ENCODE measurements around the gene CDH1.

CDH1 gene

GRCh38 chr16:68737046-68737729, at the start of gene CDH1:
CDH1 (plus strand) TSS chr16:68737292; CDS start chr16:68737416, 124 bp downstream.
- Histone ChIP-seq H3K36me3 (ENCODE audit: insufficient read depth, low read length) (no peaks in the 10 kb centered on the region), H3K4me2 (ENCODE audit: low read depth, low read length, poor library complexity, severe bottlenecking) (no peak within 1 kb of the TSS), H4K20me1 (ENCODE audit: insufficient read depth, low read length, poor library complexity, severe bottlenecking) (no peaks in the 10 kb centered on the region), H3K4me3 (ENCODE audit: low read length, poor library complexity, severe bottlenecking) (no peak within 1 kb of the TSS), H3F3A (ENCODE audit: low read depth) (no peaks in the 10 kb centered on the region), H3K9me3 (ENCODE audit: insufficient read depth, low read depth, low read length) (no peaks in the 10 kb centered on the region), H3K9me2 (replicated peaks; ENCODE audit: low read depth, low read length) (no peaks in the 10 kb centered on the region), H2AFZ (ENCODE audit: low read length) (no peak within 1 kb of the TSS), H3K9ac (ENCODE audit: low read depth, low read length, poor library complexity, severe bottlenecking) (no peak within 1 kb of the TSS), H3K4me1 (ENCODE audit: insufficient read depth, low read length, poor library complexity, severe bottlenecking) (no peaks in the 10 kb centered on the region), H3K27me3 (ENCODE audit: insufficient read depth, low read length, poor library complexity, severe bottlenecking) (no peaks in the 10 kb centered on the region), H3K79me2 (ENCODE audit: insufficient read depth, low read length) (no peaks in the 10 kb centered on the region)
- no peak for TF ChIP-seq EZH2phosphoT487 (IDR thresholded peaks at IDR 0.05; ENCODE audit: borderline replicate concordance)
- no peak for TF ChIP-seq CTCF (conservative IDR thresholded peaks at IDR 0.05; ENCODE audit: low read length)

- Histone ChIP-seq H3F3A (ENCODE audit: low read depth) (no peaks in the 10 kb centered on the region), H4K20me1 (ENCODE audit: insufficient read depth, low read length, poor library complexity, severe bottlenecking) (no peaks in the 10 kb centered on the region), H2AFZ (ENCODE audit: low read length) (no peak overlapping the region), H3K4me2 (ENCODE audit: low read depth, low read length, poor library complexity, severe bottlenecking) (no peak overlapping the region), H3K36me3 (ENCODE audit: insufficient read depth, low read length) (no peaks in the 10 kb centered on the region), H3K9me3 (ENCODE audit: insufficient read depth, low read depth, low read length) (no peaks in the 10 kb centered on the region), H3K9me2 (replicated peaks; ENCODE audit: low read depth, low read length) (no peaks in the 10 kb centered on the region), H3K9ac (ENCODE audit: low read depth, low read length, poor library complexity, severe bottlenecking) (no peak overlapping the region), H3K4me3 (ENCODE audit: low read length, poor library complexity, severe bottlenecking) (no peak overlapping the region), H3K79me2 (ENCODE audit: insufficient read depth, low read length) (no peaks in the 10 kb centered on the region), H3K27me3 (ENCODE audit: insufficient read depth, low read length, poor library complexity, severe bottlenecking) (no peaks in the 10 kb centered on the region), H3K4me1 (ENCODE audit: insufficient read depth, low read length, poor library complexity, severe bottlenecking) (no peaks in the 10 kb centered on the region)
- no peak for TF ChIP-seq CTCF (conservative IDR thresholded peaks at IDR 0.05; ENCODE audit: low read length)
- TF ChIP-seq EZH2phosphoT487 (IDR thresholded peaks at IDR 0.05; ENCODE audit: borderline replicate concordance): no peak
These were observed 47.2 kb upstream of the CDH1 start for GRCh38 chr16:68689921-68690320.

GRCh38 chr16:68695575-68695974, 41.5 kb upstream of the CDH1 start:
- Histone ChIP-seq H3K79me2 (ENCODE audit: insufficient read depth, low read length) (no peaks in the 10 kb centered on the region), H2AFZ (ENCODE audit: low read length) (no peak overlapping the region), H4K20me1 (ENCODE audit: insufficient read depth, low read length, poor library complexity, severe bottlenecking) (no peaks in the 10 kb centered on the region), H3K9me2 (replicated peaks; ENCODE audit: low read depth, low read length) (no peaks in the 10 kb centered on the region), H3K36me3 (ENCODE audit: insufficient read depth, low read length) (no peaks in the 10 kb centered on the region), H3F3A (ENCODE audit: low read depth) (no peaks in the 10 kb centered on the region), H3K27me3 (ENCODE audit: insufficient read depth, low read length, poor library complexity, severe bottlenecking) (no peaks in the 10 kb centered on the region), H3K9ac (ENCODE audit: low read depth, low read length, poor library complexity, severe bottlenecking) (no peak overlapping the region), H3K9me3 (ENCODE audit: insufficient read depth, low read depth, low read length) (no peaks in the 10 kb centered on the region), H3K4me2 (ENCODE audit: low read depth, low read length, poor library complexity, severe bottlenecking) (no peak overlapping the region), H3K4me1 (ENCODE audit: insufficient read depth, low read length, poor library complexity, severe bottlenecking) (no peaks in the 10 kb centered on the region), H3K4me3 (ENCODE audit: low read length, poor library complexity, severe bottlenecking) (no peak overlapping the region)
- no peak for TF ChIP-seq CTCF (conservative IDR thresholded peaks at IDR 0.05; ENCODE audit: low read length)
- no peak for TF ChIP-seq EZH2phosphoT487 (IDR thresholded peaks at IDR 0.05; ENCODE audit: borderline replicate concordance)

All from Loucy (cell line).